ENCODE results near the gene SARDH.

- no peak for TF ChIP-seq POLR2A (IDR thresholded peaks at IDR 0.05; ENCODE audit: low read depth, low read length)
- TF ChIP-seq CTCF (IDR thresholded peaks at IDR 0.05; ENCODE audit: extremely low read depth in 1 of 2, insufficient read depth in 1 of 2, low read depth in 1 of 2, low read length in 2 of 2), result no peak
- no peak for TF ChIP-seq FOS (IDR thresholded peaks at IDR 0.05; ENCODE audit: borderline replicate concordance, insufficient read depth, low read length)
- TF ChIP-seq POLR2AphosphoS5 (IDR thresholded peaks at IDR 0.05; ENCODE audit: insufficient read depth, low read depth, low read length), result no peak
- no peak for TF ChIP-seq MYC (IDR thresholded peaks at IDR 0.05; ENCODE audit: low read depth, low read length)
- no peak for TF ChIP-seq EZH2 (IDR thresholded peaks at IDR 0.05; ENCODE audit: borderline replicate concordance, low read depth, low read length, severe bottlenecking)
- TF ChIP-seq MAX (IDR thresholded peaks at IDR 0.05; ENCODE audit: insufficient read depth, insufficient read length), result no peak
- TF ChIP-seq GATA2 (IDR thresholded peaks at IDR 0.05; ENCODE audit: insufficient read depth, insufficient read length, low read depth, low read length), result no peak
- TF ChIP-seq JUN (IDR thresholded peaks at IDR 0.05; ENCODE audit: borderline replicate concordance, insufficient read depth, insufficient read length, low read depth), result no peak
These were observed 29.5 kb upstream of the SARDH start for GRCh38 chr9:133767625-133768024.
